ENCODE measurements around the gene ADAMTSL3.

- TF ChIP-seq CTCF (conservative IDR thresholded peaks at IDR 0.05; ENCODE audit: low read depth, low read length) (no peak), MAZ (IDR thresholded peaks at IDR 0.05; ENCODE audit: borderline replicate concordance, low read depth, low read length) (no peak), POLR2A (IDR thresholded peaks at IDR 0.05; ENCODE audit: low read depth, low read length) (no peak), USF2 (IDR thresholded peaks at IDR 0.05; ENCODE audit: low read depth, low read length) (no peak), MXI1 (IDR thresholded peaks at IDR 0.05; ENCODE audit: borderline replicate concordance, low read depth, low read length) (no peak), ELK1 (IDR thresholded peaks at IDR 0.05; ENCODE audit: borderline replicate concordance, low read depth, low read length) (no peak), RAD21 (IDR thresholded peaks at IDR 0.05; ENCODE audit: low read length) (no peak)
Measured at GRCh38 chr15:83984601-83985000, 330.7 kb downstream of the ADAMTSL3 start.
